Glutamatergic neuron (in vitro differentiated cells): ENCODE data around the gene AMZ1. TPM values are rescaled to one million over a fixed set of nuclear protein-coding genes. Genes with fewer than 3 reads are reported as not detected.
"Not testable (repeated sequence)": the region's sequence is repeated elsewhere in the genome, so short reads cannot be mapped to it uniquely, and the experiment has no call there.

ENCODE experiments used
- DNase-seq: peaks from one replicate; pipeline ENCODE4 v3.0.0; 2022
- H3K27ac Mint-ChIP-seq: one replicate; pipeline ENCODE4 v1.8.0; 2020; ENCODE audit warnings: mild to moderate bottlenecking, mixed read lengths, inconsistent platforms; ENCODE audit not compliant: unreplicated experiment
- H3K27me3 Mint-ChIP-seq: one replicate; pipeline ENCODE4 v1.8.0; 2020; ENCODE audit warnings: mild to moderate bottlenecking, moderate library complexity, mixed read lengths, inconsistent platforms; ENCODE audit not compliant: unreplicated experiment
- H3K36me3 Mint-ChIP-seq: one replicate; pipeline ENCODE4 v1.8.0; 2020; ENCODE audit warnings: mild to moderate bottlenecking, mixed read lengths, inconsistent platforms; ENCODE audit not compliant: unreplicated experiment
- H3K4me1 Mint-ChIP-seq: one replicate; pipeline ENCODE4 v1.8.0; 2020; ENCODE audit warnings: mild to moderate bottlenecking, low read depth, mixed read lengths, inconsistent platforms; ENCODE audit not compliant: unreplicated experiment
- H3K4me3 Mint-ChIP-seq: one replicate; pipeline ENCODE4 v1.8.0; 2020; ENCODE audit warnings: mild to moderate bottlenecking, mixed read lengths, inconsistent platforms; ENCODE audit not compliant: unreplicated experiment
- H3K9me3 Mint-ChIP-seq: one replicate; pipeline ENCODE4 v1.8.0; 2020; ENCODE audit warnings: mild to moderate bottlenecking, moderate library complexity, mixed read lengths, inconsistent platforms; ENCODE audit not compliant: unreplicated experiment
- total RNA-seq: library from RNA; stranded (reverse); fragmentation: NEBNext Ultra II Directional; extraction: Animal tissue kit (Norgen Biotek cat#: 25700); gene quantifications from one replicate; pipeline ENCODE4 v1.2.1, GENCODE V29; 2021; ENCODE audit not compliant: unreplicated experiment
- TF ChIP-seq, protein P1 (sequence below): fragments of 200-600 bp; sonication (generic); IDR thresholded peaks from one replicate; pipeline ENCODE4 v1.5.0; 2021; ENCODE audit not compliant: partially characterized antibody, unreplicated experiment

Gene AMZ1
- total RNA-seq, 1 donor from 2014 or later: 0.15 TPM

GRCh38 chr7:2689951-2690705 lies 2.1 kb downstream of the AMZ1 start:
- Mint-ChIP-seq H3K4me3 (no peak overlapping the region), H3K4me1 (peaks cover 4% of the 10 kb centered on the region), H3K36me3 (no peaks in the 10 kb centered on the region), H3K9me3 (peaks cover 8% of the 10 kb centered on the region), H3K27me3 (peaks cover 22% of the 10 kb centered on the region), H3K27ac (no peak overlapping the region)
- TF ChIP-seq, protein P1, sequence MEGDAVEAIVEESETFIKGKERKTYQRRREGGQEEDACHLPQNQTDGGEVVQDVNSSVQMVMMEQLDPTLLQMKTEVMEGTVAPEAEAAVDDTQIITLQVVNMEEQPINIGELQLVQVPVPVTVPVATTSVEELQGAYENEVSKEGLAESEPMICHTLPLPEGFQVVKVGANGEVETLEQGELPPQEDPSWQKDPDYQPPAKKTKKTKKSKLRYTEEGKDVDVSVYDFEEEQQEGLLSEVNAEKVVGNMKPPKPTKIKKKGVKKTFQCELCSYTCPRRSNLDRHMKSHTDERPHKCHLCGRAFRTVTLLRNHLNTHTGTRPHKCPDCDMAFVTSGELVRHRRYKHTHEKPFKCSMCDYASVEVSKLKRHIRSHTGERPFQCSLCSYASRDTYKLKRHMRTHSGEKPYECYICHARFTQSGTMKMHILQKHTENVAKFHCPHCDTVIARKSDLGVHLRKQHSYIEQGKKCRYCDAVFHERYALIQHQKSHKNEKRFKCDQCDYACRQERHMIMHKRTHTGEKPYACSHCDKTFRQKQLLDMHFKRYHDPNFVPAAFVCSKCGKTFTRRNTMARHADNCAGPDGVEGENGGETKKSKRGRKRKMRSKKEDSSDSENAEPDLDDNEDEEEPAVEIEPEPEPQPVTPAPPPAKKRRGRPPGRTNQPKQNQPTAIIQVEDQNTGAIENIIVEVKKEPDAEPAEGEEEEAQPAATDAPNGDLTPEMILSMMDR: no peak
- DNase-seq: no peak

DNA sequence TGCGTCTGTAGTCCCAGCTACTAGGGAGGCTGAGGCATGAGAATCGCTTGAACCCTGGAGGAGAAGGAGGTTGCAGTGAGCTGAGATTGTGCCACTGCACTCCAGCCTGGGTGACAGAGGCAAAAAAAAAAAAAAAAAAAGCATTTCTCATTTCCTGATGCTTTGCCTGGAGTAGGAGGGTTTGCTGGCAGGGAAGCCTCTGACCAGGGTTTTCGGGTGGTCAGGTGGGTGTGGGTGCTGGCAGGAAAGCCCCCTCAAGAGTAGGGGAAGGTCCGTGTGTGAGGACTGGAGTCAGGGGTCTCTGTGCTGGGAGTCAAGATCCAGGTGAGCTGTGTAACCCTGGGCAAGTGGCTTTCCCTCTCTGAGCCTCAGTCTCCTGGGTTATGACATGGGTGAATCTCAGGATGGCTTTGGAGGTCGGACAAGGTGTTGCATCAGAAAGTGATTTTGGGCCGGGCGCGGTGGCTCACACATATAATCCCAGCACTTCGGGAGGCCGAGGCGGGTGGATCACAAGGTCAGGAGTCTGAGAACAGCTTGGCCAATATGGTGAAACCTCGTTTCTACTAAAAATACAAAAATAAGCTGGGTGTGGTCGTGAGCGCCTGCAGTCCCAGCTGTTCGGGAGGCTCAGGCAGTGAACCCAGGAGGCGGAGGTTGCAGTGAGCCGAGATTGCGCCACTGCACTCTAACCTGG lies 3.2 kb downstream of the AMZ1 start:
- Mint-ChIP-seq H3K4me3 (no peak overlapping the region), H3K36me3 (no peaks in the 10 kb centered on the region), H3K27me3 (peaks cover 19% of the 10 kb centered on the region), H3K4me1 (peaks cover 4% of the 10 kb centered on the region), H3K9me3 (peaks cover 7% of the 10 kb centered on the region), H3K27ac (no peak overlapping the region)
- TF ChIP-seq, protein P1: no peak
- DNase-seq: no peak

DNA sequence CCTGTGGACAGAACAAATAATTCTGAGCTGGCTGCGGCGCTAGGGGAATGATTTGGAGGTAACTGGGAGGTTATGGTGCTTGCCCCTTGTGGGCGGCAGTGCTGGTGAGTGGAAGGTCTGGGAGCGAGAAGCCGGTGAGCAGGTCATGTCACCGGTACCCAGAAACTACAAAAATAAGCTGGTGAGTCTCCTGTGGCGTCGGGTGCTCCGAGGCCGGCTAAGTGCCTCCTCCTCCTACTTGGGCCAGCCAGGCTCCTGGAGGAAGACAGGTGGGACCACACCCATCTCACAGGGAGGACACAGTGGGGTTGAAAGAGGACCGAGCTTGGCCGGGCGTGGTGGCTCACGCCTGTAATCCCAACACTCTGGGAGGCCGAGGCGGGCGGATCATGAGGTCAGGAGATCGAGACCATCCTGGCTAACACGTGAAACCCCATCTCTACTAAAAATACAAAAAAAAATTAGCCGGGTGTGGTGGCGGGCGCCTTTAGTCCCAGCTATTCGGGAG lies 4.0 kb downstream of the AMZ1 start:
- not testable (repeated sequence) for H3K9me3 Mint-ChIP-seq, H3K36me3 Mint-ChIP-seq, DNase-seq, H3K4me1 Mint-ChIP-seq, H3K27ac Mint-ChIP-seq, H3K4me3 Mint-ChIP-seq
- peaks cover 17% of the 10 kb centered on the region for H3K27me3 Mint-ChIP-seq

- Mint-ChIP-seq H3K4me3 (no peak overlapping the region), H3K27me3 (peaks cover 14% of the 10 kb centered on the region), H3K9me3 (peaks cover 5% of the 10 kb centered on the region), H3K4me1 (peaks cover 4% of the 10 kb centered on the region), H3K27ac (no peak overlapping the region), H3K36me3 (no peaks in the 10 kb centered on the region)
- DNase-seq: no peak
- TF ChIP-seq, protein P1: no peak
Observed at GRCh38 chr7:2692543-2692942, 4.5 kb downstream of the AMZ1 start.

DNA sequence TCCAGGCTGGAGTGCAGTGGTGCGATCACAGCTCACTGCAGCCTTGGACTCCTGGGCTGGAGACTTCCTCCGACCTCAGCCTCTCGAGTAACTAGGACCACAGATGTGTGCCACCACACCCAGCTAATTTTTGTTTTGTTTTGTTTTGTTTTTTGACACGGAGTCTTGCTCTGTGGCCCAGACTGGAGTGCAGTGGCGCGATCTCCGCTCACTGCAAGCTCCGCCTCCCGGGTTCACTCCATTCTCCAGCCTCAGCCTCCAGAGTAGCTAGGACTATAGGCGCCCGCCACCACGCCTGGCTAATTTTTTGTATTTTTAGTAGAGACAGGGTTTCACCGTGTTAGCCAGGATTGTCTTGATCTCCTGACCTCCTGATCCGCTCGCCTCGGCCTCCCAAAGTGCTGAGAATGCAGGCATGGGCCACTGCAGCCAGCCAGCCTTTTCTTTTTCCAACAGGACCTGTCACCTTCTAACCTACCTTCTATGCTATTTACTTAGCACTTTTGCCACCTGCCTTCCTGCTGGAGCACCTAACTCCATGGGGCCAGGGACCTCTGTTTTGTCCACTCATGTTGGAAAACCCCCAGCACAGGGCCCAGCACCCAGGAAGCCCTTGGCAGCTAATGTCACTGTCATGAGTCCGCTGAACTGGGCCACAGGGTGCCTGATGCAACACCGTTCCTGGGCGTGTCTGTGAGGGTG lies 5.6 kb downstream of the AMZ1 start:
- not testable (repeated sequence) for H3K4me3 Mint-ChIP-seq, H3K9me3 Mint-ChIP-seq, DNase-seq, H3K4me1 Mint-ChIP-seq, H3K27ac Mint-ChIP-seq, H3K36me3 Mint-ChIP-seq
- peaks cover 16% of the 10 kb centered on the region for H3K27me3 Mint-ChIP-seq

GRCh38 chr7:2694122-2694436 lies 6.1 kb downstream of the AMZ1 start:
- H3K4me3 Mint-ChIP-seq, H3K9me3 Mint-ChIP-seq, H3K27ac Mint-ChIP-seq, DNase-seq, H3K36me3 Mint-ChIP-seq, H3K4me1 Mint-ChIP-seq: not testable (repeated sequence)
- H3K27me3 Mint-ChIP-seq: peaks cover 12% of the 10 kb centered on the region
